Activated B cell treated with CpG ODN at 0.5 μM for 24 hours (primary cell): ENCODE data around the gene COL19A1. TPM values are rescaled to one million over a fixed set of nuclear protein-coding genes. Genes with fewer than 3 reads are reported as not detected.

Experiments used
- ATAC-seq: fragments of 200-7000 bp; cut with Tn5 transposase; one replicate; pipeline ENCODE4 v1.10.0; 2021; ENCODE audit warnings: low read depth, mild to moderate bottlenecking, moderate library complexity
- CTCF ChIA-PET: fragments of 350-600 bp; sonication (Branson Sonifier 250); formaldehyde crosslinking; loops from one replicate; lab custom pipeline; 2021; ENCODE audit warnings: antibody characterized with exemption; lab: Charles Lee
- POLR2A ChIA-PET: fragments of 350-600 bp; sonication (Branson Sonifier 250); formaldehyde crosslinking; loops from one replicate; lab custom pipeline; 2021; ENCODE audit warnings: antibody characterized with exemption; lab: Charles Lee
- DNase-seq: peaks from one replicate; pipeline ENCODE4 v3.0.0; 2022
- H3K27ac Mint-ChIP-seq: one replicate; pipeline ENCODE4 v1.8.0; 2020; ENCODE audit warnings: mixed read lengths
- H3K27me3 Mint-ChIP-seq: one replicate; pipeline ENCODE4 v1.8.0; 2021; ENCODE audit warnings: mixed read lengths
- H3K36me3 Mint-ChIP-seq: one replicate; pipeline ENCODE4 v1.8.0; 2021; ENCODE audit warnings: low read depth, mixed read lengths
- H3K4me1 Mint-ChIP-seq: one replicate; pipeline ENCODE4 v1.8.0; 2021; ENCODE audit warnings: mixed read lengths
- H3K4me3 Mint-ChIP-seq: one replicate; pipeline ENCODE4 v1.8.0; 2020; ENCODE audit warnings: mild to moderate bottlenecking, mixed read lengths
- H3K9me3 Mint-ChIP-seq: one replicate; pipeline ENCODE4 v1.8.0; 2020; ENCODE audit warnings: mixed read lengths
- intact Hi-C: fragments of 100-400 bp; cut with micrococcal nuclease; formaldehyde crosslinking; loops from one replicate; pipeline ENCODE4 v1.15.1; 2024
- total RNA-seq: library from RNA; stranded (reverse); gene quantifications from 2 replicates; pipeline ENCODE4 v1.2.3, GENCODE V29; 2022
- TF ChIP-seq, protein P1 (sequence below): fragments of 200-600 bp; IDR thresholded peaks from one replicate; pipeline ENCODE4 v1.8.0; 2022; ENCODE audit warnings: antibody characterized with exemption, mild to moderate bottlenecking

COL19A1 gene
- total RNA-seq, 1 donor from 2014 or later: 54.4 TPM

DNA sequence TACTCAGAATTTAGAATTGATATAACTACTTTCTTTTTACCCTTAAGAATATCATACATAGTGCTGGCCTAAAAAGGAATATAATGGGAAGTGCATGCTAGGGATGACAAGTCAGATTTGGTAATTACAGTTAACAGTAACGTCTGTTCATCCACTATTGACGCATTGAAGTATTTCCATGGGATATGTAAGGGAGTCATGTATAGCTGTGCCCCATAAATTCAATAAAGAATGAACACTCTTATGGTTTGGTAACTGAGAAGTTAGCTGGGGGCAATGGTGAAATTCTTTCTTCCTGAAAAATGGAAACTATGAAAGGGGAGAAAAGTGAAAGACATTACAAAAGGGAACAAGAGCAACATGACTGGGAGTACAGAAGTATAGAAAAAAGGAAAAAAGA, 2.6 kb upstream of the COL19A1 start:
- no peak for ATAC-seq
- Mint-ChIP-seq H3K4me3 (peak overlapping the region; percentile 30), H3K4me1 (peaks cover 48% of the 10 kb centered on the region), H3K9me3 (no peaks in the 10 kb centered on the region), H3K27ac (peak overlapping the region; percentile 78), H3K27me3 (no peaks in the 10 kb centered on the region), H3K36me3 (peaks cover 38% of the 10 kb centered on the region)
- TF ChIP-seq, protein P1, sequence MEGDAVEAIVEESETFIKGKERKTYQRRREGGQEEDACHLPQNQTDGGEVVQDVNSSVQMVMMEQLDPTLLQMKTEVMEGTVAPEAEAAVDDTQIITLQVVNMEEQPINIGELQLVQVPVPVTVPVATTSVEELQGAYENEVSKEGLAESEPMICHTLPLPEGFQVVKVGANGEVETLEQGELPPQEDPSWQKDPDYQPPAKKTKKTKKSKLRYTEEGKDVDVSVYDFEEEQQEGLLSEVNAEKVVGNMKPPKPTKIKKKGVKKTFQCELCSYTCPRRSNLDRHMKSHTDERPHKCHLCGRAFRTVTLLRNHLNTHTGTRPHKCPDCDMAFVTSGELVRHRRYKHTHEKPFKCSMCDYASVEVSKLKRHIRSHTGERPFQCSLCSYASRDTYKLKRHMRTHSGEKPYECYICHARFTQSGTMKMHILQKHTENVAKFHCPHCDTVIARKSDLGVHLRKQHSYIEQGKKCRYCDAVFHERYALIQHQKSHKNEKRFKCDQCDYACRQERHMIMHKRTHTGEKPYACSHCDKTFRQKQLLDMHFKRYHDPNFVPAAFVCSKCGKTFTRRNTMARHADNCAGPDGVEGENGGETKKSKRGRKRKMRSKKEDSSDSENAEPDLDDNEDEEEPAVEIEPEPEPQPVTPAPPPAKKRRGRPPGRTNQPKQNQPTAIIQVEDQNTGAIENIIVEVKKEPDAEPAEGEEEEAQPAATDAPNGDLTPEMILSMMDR: no peak
- ChIA-PET CTCF (no interaction called here), POLR2A (no interaction called here)
- intact Hi-C loops: no loop called here
- DNase-seq: no peak

DNA sequence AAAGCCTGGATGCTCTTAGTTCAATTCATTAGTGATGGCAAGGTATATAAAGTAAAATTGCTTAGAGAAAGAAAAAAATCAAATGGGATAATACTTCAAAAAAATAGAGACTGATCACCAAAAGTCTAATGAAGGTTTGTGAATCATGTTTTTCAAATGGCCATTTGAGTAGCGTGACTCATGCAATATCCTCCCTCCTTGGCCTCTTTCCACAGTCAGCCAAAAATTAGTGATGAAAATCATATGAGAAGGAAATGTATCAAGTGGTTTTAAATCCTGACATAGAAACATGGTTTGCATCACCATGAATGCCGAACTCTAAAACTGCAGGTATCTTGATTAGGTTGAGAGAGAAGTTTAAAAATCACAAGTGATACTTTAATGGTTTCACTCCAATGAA, 1.2 kb upstream of the COL19A1 start:
- Mint-ChIP-seq H3K4me3 (peak overlapping the region; percentile 60), H3K27ac (peak overlapping the region; percentile 77), H3K36me3 (peaks cover 36% of the 10 kb centered on the region), H3K27me3 (no peaks in the 10 kb centered on the region), H3K4me1 (peaks cover 61% of the 10 kb centered on the region), H3K9me3 (no peaks in the 10 kb centered on the region)
- ATAC-seq (no peak), DNase-seq (no peak)
- intact Hi-C loops: loop anchor here (5.0 kb wide), 1 partner anchor 1422 kb away; the partner anchor contains the start of gene OGFRL1
- CTCF ChIA-PET: interaction anchor here (1.8 to 2.6 kb wide), 2 partner anchors 17 to 50 kb away, joined by 6 to 8 read pairs; no protein-coding TSS in a partner anchor
- TF ChIP-seq, protein P1: no peak
- POLR2A ChIA-PET: interaction anchor here (1.0 to 4.9 kb wide), 6 partner anchors 15 to 71 kb away, joined by 3 to 141 read pairs (median 28); partner anchors contain the start of gene LMBRD1

DNA sequence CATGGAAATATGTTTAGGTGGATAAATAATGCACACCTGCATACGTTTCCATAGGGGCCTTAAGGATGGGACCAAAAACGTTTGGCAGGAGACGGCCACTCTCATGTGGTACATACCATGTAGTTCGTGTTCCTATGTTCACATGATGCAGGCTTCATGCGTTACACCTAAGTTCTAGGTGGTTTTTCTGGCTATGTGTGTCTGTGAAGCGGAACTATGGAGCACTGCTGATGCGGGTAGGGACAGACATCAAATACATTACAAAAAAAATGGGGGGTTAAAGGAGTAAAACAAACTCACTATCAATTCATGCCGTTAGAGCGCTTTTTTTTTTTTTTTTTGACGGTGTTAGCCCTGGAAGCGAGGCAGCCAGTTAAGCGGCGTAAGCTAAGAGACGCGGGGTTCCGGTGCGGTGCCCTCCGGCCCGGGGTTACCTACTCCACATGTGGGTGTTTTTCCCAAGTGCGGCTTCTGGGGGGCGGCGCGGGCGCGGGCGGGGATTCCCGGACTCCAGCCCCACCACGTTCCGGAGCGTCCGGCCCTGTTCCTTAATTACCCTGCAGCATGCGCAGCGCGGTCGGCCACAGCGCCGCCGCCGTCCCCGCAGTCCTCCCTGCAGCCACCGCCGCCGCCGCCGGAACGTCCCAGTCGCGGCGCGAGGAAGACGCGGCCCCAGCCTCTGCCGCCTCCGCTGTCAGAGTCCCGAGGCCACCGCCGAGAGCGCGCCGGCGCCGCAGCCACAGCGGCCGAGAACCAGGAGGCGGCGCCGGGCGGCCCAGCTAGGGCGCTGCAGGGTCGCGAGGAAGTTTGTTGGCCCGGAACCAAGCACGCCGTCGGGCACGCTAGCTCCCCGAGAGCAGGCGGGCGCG, 648 bp downstream of the COL19A1 start:
- Mint-ChIP-seq H3K36me3 (peaks cover 39% of the 10 kb centered on the region), H3K9me3 (no peaks in the 10 kb centered on the region), H3K4me3 (peak overlapping the region; percentile 88), H3K4me1 (peaks cover 74% of the 10 kb centered on the region), H3K27ac (peak overlapping the region; percentile 98), H3K27me3 (no peaks in the 10 kb centered on the region)
- ChIA-PET POLR2A (interaction anchor here (0.6 to 4.9 kb wide), 28 partner anchors 10 to 241 kb away, joined by 3 to 141 read pairs (median 6); partner anchors contain the start of gene LMBRD1), CTCF (interaction anchor here (0.7 to 3.3 kb wide), 20 partner anchors 13 to 241 kb away, joined by 3 to 24 read pairs (median 4); partner anchors contain the start of gene LMBRD1)
- ATAC-seq (peak; percentile 74), DNase-seq (peak; percentile 81)
- intact Hi-C loops: loop anchor here (1.0 to 5.0 kb wide), 10 partner anchors 14 to 1420 kb away; partner anchors contain the start of gene OGFRL1
- TF ChIP-seq, protein P1: no peak

DNA sequence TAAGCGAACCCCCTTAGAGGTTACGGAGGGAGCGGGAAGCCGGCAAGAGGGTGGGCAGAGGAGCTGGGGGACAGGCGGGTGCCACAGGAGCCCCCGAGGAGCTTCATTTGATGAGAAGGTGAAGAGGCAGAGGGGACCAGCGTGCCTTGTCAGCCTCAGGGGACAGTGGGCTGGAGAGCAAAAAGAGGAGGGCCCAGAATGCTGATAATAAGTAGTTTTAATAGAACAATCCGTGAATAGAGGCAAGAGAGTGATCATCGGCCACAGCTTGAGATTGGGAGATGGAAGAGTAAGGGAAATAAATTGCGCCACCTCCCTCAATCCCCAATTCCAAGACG, 1.3 kb downstream of the COL19A1 start:
- ChIA-PET CTCF (interaction anchor here (0.7 to 3.3 kb wide), 15 partner anchors 13 to 241 kb away, joined by 3 to 24 read pairs (median 4); partner anchors contain the start of gene LMBRD1), POLR2A (interaction anchor here (0.8 to 4.9 kb wide), 20 partner anchors 9 to 241 kb away, joined by 3 to 141 read pairs (median 7); partner anchors contain the start of gene LMBRD1)
- Mint-ChIP-seq H3K4me3 (peak overlapping the region; percentile 88), H3K4me1 (peaks cover 74% of the 10 kb centered on the region), H3K9me3 (no peaks in the 10 kb centered on the region), H3K27me3 (no peaks in the 10 kb centered on the region), H3K36me3 (peaks cover 39% of the 10 kb centered on the region), H3K27ac (peak overlapping the region; percentile 98)
- ATAC-seq: peak; percentile 41
- TF ChIP-seq, protein P1: no peak
- intact Hi-C loops: loop anchor here (1.0 to 5.0 kb wide), 9 partner anchors 14 to 1420 kb away; partner anchors contain the start of gene OGFRL1
- DNase-seq: no peak
